Pancreas (tissue), 10 donors: ENCODE results near the gene ADAM33. TPM values are rescaled to one million over a fixed set of nuclear protein-coding genes. Genes with fewer than 3 reads are reported as not detected.

ENCODE experiments used
- ATAC-seq, 4 donors: fragments of 200-7000 bp; cut with Tn5 transposase; one replicate each; pipeline versions ENCODE4 v1.8.0 to v1.9.1; 2020; ENCODE audit warnings: mild to moderate bottlenecking in 4 of 4, moderate library complexity in 4 of 4
- DNase-seq, 6 donors: peaks; one replicate each; pipeline ENCODE4 v3.0.0-alpha.2; 2020
- FAIRE-seq: peaks from 2 replicates; lab custom pipeline; 2012; peaks lifted over from hg19 to GRCh38; lab: Jason Lieb, UNC
- H3K27ac ChIP-seq, 4 donors: fragments of 200-600 bp; sonication (generic); 1 replicate in 3 of 4; 2 replicates in 1 of 4; pipeline versions ENCODE4 v1.5.0 to v1.8.0; 2020
- H3K27me3 ChIP-seq, 4 donors: fragments of 200-600 bp; one replicate each; pipeline ENCODE4 v1.8.0; 2021
- H3K36me3 ChIP-seq, 3 donors: fragments of 200-600 bp; sonication (generic) in 1 of 3; one replicate each; pipeline versions ENCODE4 v1.5.0 to v1.8.0; 2020 to 2021
- H3K4me1 ChIP-seq, 3 donors: fragments of 200-600 bp; one replicate each; pipeline ENCODE4 v1.8.0; 2021
- H3K4me3 ChIP-seq, 4 donors: fragments of 200-600 bp; sonication (generic) in 2 of 4; one replicate each; pipeline versions ENCODE4 v1.5.0 to v1.8.0; 2020 to 2021
- H3K9me3 ChIP-seq, 4 donors: fragments of 200-600 bp; one replicate each; pipeline ENCODE4 v1.8.0; 2021
- CTCF ChIP-seq, 4 donors: fragments of 200-600 bp; sonication (generic) in 3 of 4; IDR thresholded peaks; one replicate each; pipeline versions ENCODE4 v1.5.0 to v1.8.0; 2021; ENCODE audit warnings: antibody characterized with exemption in 4 of 4
- WGBS, 2 donors: extraction: QIAGEN DNeasy Blood & Tissue Kit; methylation state at CpG; one replicate each; pipeline ENCODE4 v1.1.7; 2013; 5-methylcytosine and 5-hydroxymethylcytosine counted together
- intact Hi-C, 3 donors: fragments of 100-400 bp; cut with DNase I; formaldehyde crosslinking; loops; one replicate each; pipeline versions ENCODE4 v1.11.1 to v1.14.2; 2022
- polyA plus RNA-seq, 2 donors: library from polyadenylated mRNA; stranded (reverse); fragments of 200-250 nt; gene quantifications; one replicate each; pipeline ENCODE4 v1.2.3, GENCODE V29; 2013
- total RNA-seq, 6 donors: library from RNA; stranded (reverse); fragmentation: NEBNext Ultra II Directional in 4 of 6; extraction: Animal tissue kit (Norgen Biotek cat#: 25700) in 4 of 6; gene quantifications; one replicate each; pipeline versions ENCODE4 v1.2.1 to v1.2.4, GENCODE V29; 2021 to 2023
- donor health status: healthy with polysubstance abuse.
- donor health status: DM: no; HTN: no; CAD: no; lungs with moderate emphysema.
- donor health status: DM: no; HTN: no; CAD: no.
- donor health status: control.
- donor health status: control.
- donor health status: Bipolar disorder and iron deficiency.
- donor health status: DM: yes; HTN: yes; CAD: no.
- donor health status: DM: no; HTN: no; CAD: no.
- donor health status: DM: no; HTN: no; CAD: no.
- donor health status: DM: yes; HTN: yes; CAD: no.

Gene ADAM33
- total and polyA plus RNA-seq, 8 donors, result 0.67 to 20.9 (median 3.1) TPM

DNA sequence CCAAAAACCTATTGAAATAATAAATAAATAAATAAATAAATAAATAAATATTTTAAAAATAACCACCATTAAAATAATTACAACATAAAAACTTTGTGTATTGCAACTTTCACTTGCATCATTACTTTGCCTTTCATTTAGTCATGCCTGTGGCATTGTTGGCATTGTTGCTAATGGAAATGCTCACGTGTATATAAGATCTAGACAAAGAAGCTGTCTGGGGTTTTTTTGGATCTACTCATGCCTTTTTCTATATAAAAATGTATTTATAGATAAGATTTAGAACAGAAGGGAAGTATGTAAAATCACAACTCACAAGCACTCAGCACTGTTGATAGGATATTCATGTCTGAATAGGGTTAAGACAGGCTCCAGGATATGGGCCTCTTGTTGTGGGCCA lies 46.5 kb downstream of the ADAM33 start:
- ATAC-seq, result no peak
- Histone ChIP-seq H3K36me3 (peaks cover 0 to 5% (median 0%) of the 10 kb centered on the region in 3 donors), H3K4me3 (no peak overlapping the region), H3K4me1 (peaks cover 3 to 16% (median 10%) of the 10 kb centered on the region in 3 donors), H3K9me3 (no peaks in the 10 kb centered on the region), H3K27ac (no peak overlapping the region), H3K27me3 (no peaks in the 10 kb centered on the region)
- no peak for FAIRE-seq
- intact Hi-C loops, result no loop called here
- 86 to 90% methylated on average over 1 of the region's 1 CpG for WGBS, 2 donors
- no peak for TF ChIP-seq CTCF (IDR thresholded peaks at IDR 0.05)
- no peak for DNase-seq

DNA sequence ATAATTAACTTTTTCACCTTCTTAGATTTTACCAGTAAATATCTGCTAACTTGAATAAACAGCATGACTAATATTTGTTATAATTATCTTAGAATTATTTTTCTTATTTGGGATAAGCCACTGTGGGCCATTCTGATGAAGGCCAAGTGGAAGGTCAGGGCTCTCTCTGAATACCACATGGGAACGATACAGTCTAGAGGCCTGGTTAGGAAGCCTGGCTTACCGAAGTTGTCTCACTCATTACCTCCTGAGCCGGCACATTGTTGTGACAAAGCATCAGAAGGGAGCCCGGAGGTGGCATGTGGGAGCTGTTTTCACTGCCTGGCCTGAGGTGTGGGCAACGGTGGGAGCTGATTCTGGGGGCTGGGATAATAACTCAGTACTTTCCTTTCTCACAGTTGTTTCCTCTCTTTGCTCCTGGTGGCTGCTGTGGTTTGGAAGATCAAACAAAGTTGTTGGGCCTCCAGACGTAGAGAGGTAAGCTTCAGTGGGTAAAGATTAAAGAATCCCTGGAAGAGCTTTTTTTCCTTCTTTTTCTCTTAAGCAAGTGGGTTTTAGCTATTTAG lies 47.8 kb downstream of the ADAM33 start:
- Histone ChIP-seq H3K36me3 (no peaks in the 10 kb centered on the region), H3K4me3 (no peak overlapping the region), H3K27ac (no peak overlapping the region), H3K27me3 (no peaks in the 10 kb centered on the region), H3K9me3 (no peaks in the 10 kb centered on the region), H3K4me1 (peaks cover 3 to 16% (median 10%) of the 10 kb centered on the region in 3 donors)
- no peak for DNase-seq
- intact Hi-C loops, result no loop called here
- no peak for TF ChIP-seq CTCF (IDR thresholded peaks at IDR 0.05)
- FAIRE-seq, result no peak
- ATAC-seq, result peak; percentile 49 to 70 (median 61)
- 21 to 35% methylated on average over 6 of the region's 6 CpGs for WGBS, 2 donors

GRCh38 chr20:3632311-3633004 lies 49.4 kb downstream of the ADAM33 start:
- TF ChIP-seq CTCF (IDR thresholded peaks at IDR 0.05), result no peak
- Histone ChIP-seq H3K36me3 (peaks cover 0 to 2% (median 0%) of the 10 kb centered on the region in 3 donors), H3K4me1 (peaks cover 3 to 16% (median 10%) of the 10 kb centered on the region in 3 donors), H3K4me3 (no peak overlapping the region), H3K9me3 (no peaks in the 10 kb centered on the region), H3K27ac (no peak overlapping the region), H3K27me3 (no peaks in the 10 kb centered on the region)
- FAIRE-seq (no peak), DNase-seq (no peak), ATAC-seq (peak; percentile 32 to 60 (median 43))
- intact Hi-C loops, result no loop called here
- WGBS, 2 donors, result 61 to 66% methylated on average over 7 of the region's 7 CpGs

DNA sequence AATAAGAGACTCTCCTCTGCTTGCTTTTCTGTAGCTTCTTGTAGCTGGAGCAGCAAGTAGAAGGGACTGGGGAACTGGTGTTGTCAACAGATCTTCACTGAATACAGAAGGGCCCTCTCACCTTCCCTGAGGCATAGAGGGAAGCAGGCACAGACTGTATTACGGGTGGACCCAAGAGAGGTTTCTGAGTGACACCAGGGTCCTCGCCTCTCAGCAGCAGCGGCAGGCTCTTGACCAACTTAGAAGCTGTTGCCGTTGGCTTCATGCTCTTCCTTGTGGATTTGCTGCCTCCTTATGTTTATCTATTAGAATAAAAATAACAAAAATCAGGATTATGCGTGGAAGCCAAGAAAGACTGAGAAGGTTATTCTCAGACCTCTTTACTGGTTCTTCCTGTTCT lies 50.3 kb downstream of the ADAM33 start:
- H3K4me1 ChIP-seq, result peaks cover 3 to 16% (median 10%) of the 10 kb centered on the region in 3 donors
- DNase-seq, result no peak
- H3K36me3 ChIP-seq, result peaks cover 0 to 8% (median 0%) of the 10 kb centered on the region in 3 donors
- no peaks in the 10 kb centered on the region for H3K9me3 ChIP-seq
- no peaks in the 10 kb centered on the region for H3K27me3 ChIP-seq
- WGBS, 2 donors, result 82 to 90% methylated on average over 5 of the region's 5 CpGs
- intact Hi-C loops, result no loop called here
- no peak for ATAC-seq
- no peak overlapping the region for H3K27ac ChIP-seq
- no peak for TF ChIP-seq CTCF (IDR thresholded peaks at IDR 0.05)
- no peak overlapping the region for H3K4me3 ChIP-seq
- FAIRE-seq, result no peak

GRCh38 chr20:3630429-3630828 lies 51.4 kb downstream of the ADAM33 start:
- FAIRE-seq (no peak), ATAC-seq (peak in 2 of 4 donors; percentile 27 to 46), DNase-seq (no peak)
- intact Hi-C loops, result no loop called here
- peaks cover 3 to 16% (median 10%) of the 10 kb centered on the region in 3 donors for H3K4me1 ChIP-seq
- H3K27me3 ChIP-seq, result no peaks in the 10 kb centered on the region
- H3K9me3 ChIP-seq, result no peaks in the 10 kb centered on the region
- TF ChIP-seq CTCF (IDR thresholded peaks at IDR 0.05), result no peak
- WGBS, 2 donors, result 45 to 59% methylated on average over 8 of the region's 8 CpGs
- peaks cover 0 to 8% (median 0%) of the 10 kb centered on the region in 3 donors for H3K36me3 ChIP-seq
- no peak overlapping the region for H3K4me3 ChIP-seq
- H3K27ac ChIP-seq, result peak overlapping the region in 1 of 4 donors; percentile 9
